H7 (cell line): ENCODE measurements around the gene PYURF. TPM values are rescaled to one million over a fixed set of nuclear protein-coding genes. Genes with fewer than 3 reads are reported as not detected.

Source experiments
- total RNA-seq: library from RNA; depleted of rRNA; stranded (reverse); fragments of >200 nt; shearing (Covaris generic); gene quantifications from 2 replicates; pipeline ENCODE4 v1.2.3, GENCODE V29; 2014; rRNA removed

PYURF gene
- total RNA-seq, 1 experiment from 2014 or later, result 67.6 TPM

Other genes starting within 250 kb of the PYURF start
- gene PPM1K, start 239.2 kb downstream of the PYURF start, total RNA-seq, result 19.8 and 21.4 TPM in 2 replicates
- 1.9 and 2.9 TPM in 2 replicates for gene HERC6, start 144.9 kb downstream of the PYURF start, total RNA-seq
- gene HERC5, start 66.7 kb downstream of the PYURF start, total RNA-seq, result 6.1 and 7.6 TPM in 2 replicates
- 2.0 and 3.0 TPM in 2 replicates for gene HERC3, start 68.7 kb upstream of the PYURF start, total RNA-seq
- gene NAP1L5, start 174.1 kb upstream of the PYURF start, total RNA-seq, result 1.3 and 1.8 TPM in 2 replicates